HG03139 (cell line): ENCODE measurements around the gene VPS35L.

Source experiments
- ATAC-seq: cut with Tn5 transposase; IDR thresholded peaks from one replicate; pipeline ENCODE4 v1.9.1; 2021; ENCODE audit not compliant: unreplicated experiment

The VPS35L gene

DNA sequence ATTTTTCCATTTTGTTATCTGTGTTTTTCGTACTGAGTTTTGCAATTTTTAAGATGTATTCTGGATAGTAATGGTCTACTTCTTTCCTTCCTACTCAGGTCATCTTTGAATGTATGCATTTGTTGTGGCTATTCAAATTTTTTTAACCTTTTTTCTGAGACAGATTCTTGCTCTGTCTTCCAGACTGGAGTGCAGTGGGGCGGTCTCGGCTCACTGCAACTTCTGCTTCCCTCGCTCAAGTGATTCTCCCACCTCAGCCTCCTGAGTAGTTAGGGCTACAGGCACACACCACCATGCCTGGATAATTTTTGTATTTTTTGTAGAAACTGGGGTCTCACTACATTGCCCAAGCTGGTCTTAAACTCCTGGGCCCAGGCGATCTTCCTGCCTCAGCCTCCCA is 33.6 kb downstream of the VPS35L start:
- ATAC-seq, result no peak

DNA sequence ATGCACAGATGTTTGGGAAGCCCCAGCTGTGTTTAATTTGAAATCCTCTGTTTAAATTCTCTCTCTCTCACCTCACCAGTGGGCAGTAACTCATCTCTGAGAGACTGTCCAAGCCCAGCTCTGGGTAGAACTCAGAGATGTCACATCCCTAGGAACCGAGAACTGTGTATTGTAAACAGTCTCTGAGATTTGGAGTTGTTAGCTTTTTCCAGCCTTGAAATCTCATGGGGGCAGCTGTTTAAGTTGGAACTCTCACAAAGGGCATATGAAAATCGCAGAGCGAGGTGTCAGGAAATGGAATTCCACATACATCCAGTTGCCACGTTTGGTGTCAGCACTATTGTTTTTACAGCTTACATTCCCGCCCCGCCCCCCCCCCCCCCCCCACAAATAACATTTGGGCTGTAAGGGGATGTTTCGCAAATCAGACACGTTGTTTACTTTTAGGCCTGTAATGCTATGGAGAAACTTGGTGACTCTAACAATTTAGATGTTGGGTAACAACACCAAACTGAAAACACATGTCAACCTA is 34.3 kb downstream of the VPS35L start:
- no peak for ATAC-seq

DNA sequence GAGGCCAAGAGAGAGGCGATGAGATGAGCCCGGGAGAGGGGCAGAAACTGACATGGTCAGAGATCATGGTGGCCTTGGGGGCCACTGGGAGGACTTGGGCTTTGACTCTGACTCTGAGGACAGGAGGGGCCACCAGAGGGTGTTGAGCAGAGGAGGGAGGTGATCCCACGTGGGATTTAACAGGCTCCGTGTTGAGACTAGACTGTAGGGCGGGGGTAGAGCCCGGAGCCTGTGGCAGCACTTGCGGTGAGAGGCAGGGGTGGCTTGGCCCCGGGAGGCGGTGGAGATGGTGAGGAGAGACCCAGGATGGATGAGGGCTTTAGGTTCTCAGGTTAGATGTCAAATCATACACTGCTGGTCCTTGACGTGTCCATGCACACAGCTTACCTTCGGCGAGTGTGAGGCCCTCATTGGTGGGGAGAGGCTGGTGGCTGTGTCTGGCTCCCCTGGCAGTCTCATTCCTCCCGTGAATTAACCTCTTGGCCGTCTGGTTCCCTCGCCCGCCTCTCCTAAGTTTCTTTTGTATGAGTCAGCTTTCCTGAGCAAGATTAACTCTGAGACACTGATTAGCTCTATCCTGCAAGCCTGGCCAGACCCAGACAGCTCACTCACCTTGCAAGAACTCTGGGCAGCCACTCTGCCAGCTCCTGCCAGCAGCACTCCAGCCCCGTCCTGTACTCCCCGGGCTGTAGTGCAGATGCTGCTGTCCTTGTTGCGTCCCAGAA is 39.7 kb downstream of the VPS35L start:
- no peak for ATAC-seq

DNA sequence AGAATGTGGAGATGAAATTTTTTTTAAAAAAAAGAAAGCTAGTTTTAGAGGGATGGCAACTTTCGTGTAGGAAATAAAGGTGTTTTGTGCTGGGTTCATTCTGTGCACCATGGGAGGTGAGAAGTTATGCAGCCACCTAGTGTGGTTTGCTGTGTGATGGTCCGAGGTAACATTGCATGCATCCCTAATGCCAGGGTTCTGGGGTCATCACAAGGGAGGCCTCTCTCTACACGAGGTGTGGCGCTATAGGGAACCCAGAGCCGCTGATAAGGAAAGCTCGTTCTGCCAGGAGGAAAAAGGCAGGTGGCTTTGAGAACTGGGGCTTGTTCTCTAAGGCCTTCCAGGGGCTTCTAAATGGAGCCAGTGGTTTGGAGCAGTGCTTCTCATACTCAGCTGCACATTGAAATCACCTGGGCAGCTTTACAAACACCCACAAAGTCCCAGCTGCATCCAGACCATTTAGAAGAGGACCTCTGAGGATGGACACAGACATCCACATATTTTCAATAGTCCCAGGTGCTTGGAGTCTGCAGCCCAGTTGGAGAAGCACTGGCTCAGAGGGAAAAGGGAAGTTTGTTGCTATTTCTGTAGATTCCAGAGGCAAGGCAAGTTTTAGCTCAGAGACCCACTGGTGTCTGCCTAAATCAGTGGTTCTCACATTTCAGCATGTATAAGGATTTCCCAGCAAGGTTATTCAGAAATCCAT is 43.5 kb downstream of the VPS35L start:
- no peak for ATAC-seq

DNA sequence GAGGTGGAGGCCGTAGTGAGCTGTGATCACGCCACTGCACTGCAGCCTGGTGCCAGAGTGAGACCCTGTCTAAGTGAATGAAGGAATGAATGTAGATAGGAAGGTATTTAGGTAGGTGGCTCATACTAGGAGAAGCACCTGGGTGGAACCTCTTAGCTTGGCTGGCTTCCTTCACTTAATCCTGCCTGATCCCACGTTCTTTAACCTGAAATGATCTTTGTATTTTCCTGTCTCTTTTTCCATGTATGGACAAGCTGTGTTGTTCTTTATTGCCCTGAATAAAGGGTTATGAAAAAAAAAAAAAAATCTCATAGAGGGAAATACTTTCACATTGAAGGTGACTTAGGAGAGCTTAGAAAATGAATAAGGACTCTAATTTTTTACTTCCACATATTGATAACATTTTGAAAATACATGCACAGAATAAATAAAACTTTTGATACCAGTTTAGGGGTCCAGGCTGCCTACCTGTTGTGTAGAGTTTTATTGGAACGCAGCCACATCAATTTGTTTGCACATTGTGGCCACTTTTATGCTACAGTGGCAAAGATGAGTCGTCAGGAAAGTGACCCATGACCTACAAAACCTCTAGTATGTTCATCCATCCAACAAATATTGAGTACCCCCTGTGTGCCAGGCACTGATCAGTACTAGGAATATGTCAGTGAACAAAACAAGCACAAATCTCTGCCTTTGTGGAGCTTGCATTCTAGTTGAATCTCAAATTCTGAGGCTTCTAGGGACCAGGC is 44.6 kb downstream of the VPS35L start:
- ATAC-seq, result no peak

DNA sequence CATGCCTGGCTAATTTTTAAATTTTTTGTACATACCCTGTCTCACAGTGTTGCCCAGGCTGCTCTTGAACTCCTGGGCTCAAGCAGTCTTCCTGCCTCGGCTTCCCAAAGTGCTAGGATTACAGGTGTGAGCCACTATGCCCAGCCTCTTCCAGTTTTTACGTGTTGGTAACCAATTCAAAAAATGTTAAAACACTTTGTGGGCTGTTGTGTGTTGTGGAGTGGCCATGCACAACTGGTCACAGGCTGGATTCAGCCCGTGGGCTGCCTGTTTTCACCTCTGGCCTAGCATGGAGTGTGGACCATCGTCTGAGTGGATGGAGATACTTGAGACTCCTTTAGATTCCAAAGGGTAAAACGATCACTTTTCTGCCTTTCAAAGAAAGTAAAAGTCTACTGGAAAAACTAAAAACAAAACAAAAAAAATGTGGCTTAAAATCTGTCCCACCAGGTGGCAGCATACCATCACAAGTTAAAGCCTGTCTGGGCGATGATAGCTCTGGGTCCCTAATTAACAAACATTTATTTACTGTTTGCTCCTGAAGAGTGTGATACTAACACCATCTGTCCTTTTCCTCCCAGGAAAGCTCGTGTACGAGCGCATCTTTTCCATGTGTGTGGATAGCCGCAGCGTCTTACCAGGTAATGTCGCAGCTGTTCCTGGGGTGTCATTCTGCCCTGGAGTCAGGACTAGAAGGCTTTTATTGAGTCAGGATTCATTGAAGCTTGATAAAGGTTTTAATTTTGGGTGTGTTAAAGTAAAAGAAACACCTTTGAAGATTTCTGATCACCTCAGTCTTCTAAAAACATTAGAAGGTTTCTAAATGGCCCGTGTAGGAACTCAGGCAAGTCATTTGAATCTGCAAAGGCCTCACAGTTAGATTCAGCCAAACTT is 45.8 kb downstream of the VPS35L start:
- ATAC-seq, result no peak

DNA sequence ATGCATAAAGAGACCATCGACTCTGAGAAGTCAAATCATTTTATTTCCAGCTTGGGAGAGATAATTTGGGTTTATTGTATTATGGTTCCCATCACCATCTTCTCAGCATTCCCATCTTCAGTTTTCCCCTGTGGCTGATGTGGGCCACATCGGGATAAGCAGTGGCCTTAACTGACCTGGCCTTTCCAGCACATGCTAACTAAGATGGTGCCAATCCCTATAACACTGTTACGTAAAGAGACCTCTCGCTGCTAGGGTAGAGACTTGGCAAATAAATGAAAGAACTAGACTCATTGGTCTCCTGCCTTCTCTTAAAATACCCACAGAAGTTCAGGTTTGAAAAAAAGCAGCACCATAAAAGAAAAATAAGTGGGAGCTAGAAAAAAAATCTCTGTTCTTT is 49.4 kb downstream of the VPS35L start:
- no peak for ATAC-seq

DNA sequence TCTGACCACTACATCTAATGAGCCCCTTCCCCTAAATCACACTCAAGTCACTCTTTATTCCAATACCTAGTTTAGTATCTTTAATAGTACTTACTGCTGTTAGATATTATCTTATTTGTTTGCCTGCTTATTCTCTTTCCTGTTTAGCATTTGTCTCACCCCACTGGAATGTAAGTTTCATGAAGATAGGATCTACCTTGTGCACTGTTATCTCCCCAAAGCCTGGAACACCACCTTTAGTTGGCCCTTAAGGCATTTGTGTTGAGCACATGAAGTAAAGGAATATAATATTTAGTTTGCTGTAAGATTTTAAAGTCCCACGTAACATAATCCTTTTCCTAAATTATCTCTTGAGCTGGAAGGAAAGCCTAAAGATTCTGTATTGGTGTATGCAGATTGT is 50.2 kb downstream of the VPS35L start:
- ATAC-seq, result no peak

DNA sequence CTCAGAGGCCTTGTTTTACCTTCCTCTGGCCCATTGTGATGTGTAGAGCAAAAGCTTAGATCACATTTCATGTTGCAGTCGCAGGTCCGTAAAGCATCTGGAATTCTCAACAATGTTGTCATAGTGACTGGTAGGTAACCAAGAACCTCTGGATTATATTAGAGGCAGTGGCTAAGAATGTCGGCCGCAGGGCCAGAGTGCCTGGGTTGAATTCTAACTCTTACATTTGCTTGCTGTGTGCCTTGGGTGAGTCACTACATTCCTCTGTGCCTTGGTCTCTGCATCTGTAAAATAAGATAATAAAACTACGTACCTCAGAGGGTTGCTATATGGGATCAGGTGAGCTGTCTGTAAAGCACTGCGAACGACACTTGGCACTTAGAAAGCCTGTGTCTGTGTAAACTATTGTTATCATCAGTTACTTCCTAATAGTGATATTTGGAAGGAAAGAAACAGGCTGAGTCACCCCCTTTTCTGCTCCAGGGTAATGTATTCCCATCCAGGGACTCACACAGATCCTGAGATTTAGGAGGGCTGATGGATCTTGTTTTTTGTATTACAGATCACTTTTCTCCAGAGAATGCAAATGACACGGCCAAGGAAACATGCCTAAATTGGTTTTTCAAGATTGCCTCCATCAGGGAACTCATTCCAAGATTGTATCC is 52.2 kb downstream of the VPS35L start:
- ATAC-seq, result no peak

DNA sequence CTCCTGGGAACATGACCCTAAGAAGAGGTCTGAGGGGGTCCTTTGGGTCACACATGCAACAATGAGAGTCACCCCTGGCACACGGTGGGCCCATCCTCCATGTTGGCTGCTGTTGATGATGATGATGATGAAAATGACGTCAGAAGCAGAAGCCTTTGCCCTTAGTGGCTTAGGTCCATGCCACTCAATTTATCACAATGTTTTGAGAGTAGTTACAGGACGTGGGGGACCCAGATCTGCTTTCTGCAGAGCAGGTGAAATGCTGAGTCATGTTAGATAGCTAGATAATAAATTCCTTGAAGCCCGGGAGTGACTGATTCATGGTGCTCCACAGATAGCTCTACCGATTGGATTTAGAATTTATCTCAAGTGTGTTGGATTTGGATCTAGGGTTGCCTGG is 53.9 kb downstream of the VPS35L start:
- ATAC-seq, result no peak

DNA sequence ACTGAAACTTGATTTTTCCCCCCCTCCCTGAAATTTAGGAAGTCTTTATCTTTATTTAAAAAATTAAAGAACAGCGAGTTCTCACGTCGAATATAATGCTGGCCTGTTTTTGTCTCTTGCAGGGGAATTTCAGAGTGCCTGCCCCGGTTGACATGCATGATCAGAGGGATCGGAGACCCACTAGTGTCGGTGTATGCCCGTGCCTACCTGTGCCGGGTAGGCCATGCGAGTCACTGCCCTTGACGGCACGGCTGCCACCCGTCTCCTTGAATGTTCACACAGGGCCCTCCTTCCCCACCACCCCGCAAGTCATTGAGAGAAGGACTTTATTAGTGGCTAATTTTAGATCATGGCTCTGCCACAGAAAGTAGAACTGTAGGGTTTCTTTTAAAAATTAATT is 54.7 kb downstream of the VPS35L start:
- no peak for ATAC-seq

DNA sequence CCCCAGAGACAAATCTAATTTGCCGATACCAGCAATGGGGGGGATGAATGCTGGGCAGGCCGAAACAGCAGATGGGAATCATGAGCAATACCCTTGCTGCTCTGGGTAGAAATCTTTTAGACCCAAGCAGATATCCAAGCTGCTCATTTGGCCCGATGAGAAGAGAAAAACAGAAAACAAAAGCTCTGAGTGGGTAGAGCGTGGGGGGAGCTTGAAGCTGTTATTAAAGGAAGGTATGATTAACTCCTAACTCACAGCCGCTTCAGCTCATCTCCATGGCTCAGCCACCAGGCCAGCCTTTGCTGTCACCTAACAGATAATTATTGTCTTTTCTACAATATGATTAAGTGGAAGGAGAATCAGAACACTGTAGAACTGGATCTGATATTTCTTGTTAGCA is 58.3 kb downstream of the VPS35L start:
- no peak for ATAC-seq

DNA sequence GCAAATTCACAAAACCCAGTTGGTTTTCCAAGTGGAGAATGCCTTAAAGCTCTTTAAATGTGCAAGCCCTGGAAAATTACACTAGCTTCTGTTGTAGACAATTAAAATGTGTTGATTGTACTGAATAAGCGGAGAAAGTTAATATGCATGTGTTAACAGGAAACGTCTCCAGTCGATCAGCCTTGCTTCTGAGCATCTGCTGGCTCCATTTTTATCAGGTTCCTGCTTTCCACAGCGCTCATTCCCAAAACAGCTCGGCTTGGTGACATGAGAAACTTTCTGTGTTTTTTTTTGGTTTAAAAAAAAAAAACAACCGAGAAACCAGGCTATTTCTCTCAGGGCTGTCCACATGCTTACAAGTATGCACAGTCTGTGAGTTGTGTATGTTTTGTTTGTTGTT is 60.7 kb downstream of the VPS35L start:
- no peak for ATAC-seq

DNA sequence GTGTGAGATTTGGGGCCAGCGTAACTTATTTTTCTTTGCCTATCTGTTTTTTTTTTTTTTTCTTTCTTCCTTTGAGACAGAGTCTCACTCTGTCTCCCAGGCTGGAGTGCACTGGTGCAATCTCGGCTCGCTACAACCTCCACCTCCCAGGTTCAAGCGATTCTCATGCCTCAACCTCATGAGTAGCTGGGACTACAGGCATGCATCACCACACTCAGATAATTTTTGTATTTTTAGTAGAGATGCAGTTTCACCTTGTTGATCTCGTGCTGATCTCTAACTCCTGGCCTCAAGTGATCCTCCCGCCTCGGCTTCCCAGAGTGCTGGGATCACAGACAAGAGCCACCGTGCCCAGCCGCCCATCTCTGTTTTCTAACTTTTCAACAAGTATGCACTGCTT is 63.4 kb downstream of the VPS35L start:
- ATAC-seq, result no peak

DNA sequence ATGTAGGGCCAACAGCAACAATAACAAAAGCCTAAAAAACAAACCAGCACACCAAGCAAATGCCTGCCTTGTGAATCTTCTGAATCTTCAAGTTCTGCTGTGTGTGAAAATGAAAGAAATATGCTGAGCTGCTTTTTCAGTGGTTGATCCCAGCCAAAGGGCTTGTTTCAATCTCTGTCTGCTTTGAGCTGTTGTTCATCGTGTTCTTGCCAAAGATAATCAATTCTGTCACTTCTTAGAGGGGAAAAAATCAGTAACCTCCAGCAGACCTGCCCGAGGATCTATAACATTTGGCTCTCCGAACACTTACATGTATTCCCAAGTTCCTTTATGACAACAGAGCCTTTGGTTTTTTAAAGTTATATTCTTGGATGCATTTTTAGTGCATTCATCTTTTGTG is 65.9 kb downstream of the VPS35L start:
- no peak for ATAC-seq

DNA sequence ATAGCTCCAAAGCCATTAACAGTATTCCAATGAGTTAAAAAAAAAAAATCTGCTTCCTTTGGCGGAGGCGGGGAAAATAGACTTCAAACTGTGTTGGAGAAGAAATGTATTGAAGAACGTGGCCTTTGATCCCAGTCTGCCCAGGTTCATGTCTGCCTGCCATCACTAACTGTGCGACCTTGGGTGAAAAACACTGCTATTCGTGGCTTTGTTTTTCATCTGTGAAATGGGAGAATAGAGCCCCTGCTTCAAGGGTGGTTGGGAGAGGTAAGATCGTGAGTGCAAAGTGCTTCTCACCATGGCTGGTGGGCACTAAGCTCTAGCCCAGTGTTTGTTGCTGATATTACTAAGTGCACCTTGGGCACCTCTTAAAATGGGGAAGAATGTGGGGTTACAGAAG is 69.5 kb downstream of the VPS35L start:
- ATAC-seq, result no peak

DNA sequence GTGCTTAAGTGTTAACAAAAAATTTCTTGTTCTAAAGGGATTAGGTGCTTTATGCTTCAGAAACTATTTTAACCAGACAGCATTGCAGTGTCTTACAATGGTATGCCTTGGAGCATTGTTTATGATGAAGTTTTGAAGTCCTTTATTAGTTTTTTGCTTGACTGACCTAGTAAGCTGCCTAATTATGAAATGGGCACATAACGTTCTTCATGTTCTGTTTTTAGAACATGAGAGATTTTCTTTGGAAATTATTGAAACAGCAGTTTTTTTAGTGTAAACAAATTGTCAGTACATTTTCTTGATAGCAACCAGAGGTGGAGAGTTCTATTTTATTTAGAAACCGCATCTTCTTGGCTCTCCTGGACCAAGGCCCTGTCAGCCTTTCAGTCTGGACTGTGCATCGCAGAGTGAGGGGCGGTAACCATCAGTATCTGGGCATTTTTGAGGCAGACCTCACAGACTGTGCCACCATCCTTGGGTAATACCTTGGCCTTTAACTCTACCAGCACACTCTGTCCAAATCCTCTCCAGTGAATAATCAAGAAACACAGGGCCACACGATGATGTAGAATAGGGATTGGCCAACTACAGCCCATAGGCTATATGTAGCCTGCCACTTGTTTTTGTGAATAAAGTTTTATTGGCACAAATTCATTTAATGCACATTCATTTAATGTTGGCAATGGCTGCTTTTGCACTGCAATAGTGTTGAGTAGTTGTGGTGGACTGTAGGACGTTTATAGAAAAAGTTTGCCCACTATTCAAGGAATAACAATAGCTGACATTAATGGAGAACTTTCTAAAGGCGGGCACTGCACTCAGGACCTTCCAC is 81.1 kb downstream of the VPS35L start:
- ATAC-seq, result no peak

DNA sequence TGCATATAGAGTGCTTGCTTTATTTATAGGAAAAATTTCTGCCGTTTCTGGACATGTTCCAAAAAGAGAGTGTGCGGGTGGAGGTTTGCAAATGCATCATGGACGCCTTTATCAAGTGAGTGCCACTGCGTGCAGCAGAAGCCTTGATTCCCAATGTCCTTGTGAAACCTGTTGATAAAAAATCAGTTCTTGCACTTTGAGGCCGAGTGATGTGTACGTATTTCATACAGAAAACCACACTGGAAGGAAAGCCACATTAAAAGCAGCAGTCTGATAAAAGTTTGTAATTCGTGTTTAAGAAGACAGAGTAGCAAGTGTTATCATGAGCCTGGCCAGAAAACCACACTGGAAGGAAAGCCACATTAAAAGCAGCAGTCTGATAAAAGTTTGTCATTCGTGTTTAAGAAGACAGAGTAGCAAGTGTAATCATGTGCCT is 84.5 kb downstream of the VPS35L start:
- no peak for ATAC-seq

DNA sequence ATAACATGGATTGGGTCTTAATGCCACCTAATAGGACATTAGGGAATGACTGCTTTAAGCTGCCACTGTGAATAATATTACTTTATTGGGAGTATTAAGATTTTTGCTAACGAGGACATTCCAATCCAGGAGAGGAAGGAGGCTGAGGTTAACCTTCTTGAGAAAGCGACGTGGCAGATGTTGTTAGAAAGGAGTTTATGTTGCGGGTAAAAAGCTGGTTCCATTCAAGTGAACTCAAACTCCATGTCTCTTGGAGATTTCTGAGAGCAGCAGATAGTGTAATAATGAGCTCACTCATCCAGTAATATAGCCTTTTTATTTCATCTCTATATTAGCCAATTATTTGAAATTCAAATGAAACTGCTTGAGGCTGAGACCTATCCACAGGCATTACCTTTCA is 87.0 kb downstream of the VPS35L start:
- ATAC-seq, result no peak
